Measurements from ENCODE around the gene TMA7B. TPM values are rescaled to one million over a fixed set of nuclear protein-coding genes. Genes with fewer than 3 reads are reported as not detected.

TMA7B gene
- total RNA-seq, 6 experiments from 2014 or later, result not detected

- no peak overlapping the region for H3K27ac Mint-ChIP-seq
- no peaks in the 10 kb centered on the region for H3K36me3 Mint-ChIP-seq (ENCODE audit: low read depth)
- H3K4me3 Mint-ChIP-seq, result no peak overlapping the region
- no peaks in the 10 kb centered on the region for H3K9me3 Mint-ChIP-seq
- DNase-seq, result no peak
- H3K4me1 Mint-ChIP-seq (ENCODE audit: low read depth), result peaks cover under 1% of the 10 kb centered on the region; the same call in 1 of the 2 replicates
- TF ChIP-seq CTCF (IDR thresholded peaks at IDR 0.05), result 0 out of 2 replicates have a peak, but pooled peaks have one; percentile 10
- peaks cover 17% of the 10 kb centered on the region for H3K27me3 Mint-ChIP-seq (ENCODE audit: insufficient read depth)
Observed at GRCh38 chr22:39943337-39943736, 16.9 kb upstream of the TMA7B start.

- Mint-ChIP-seq H3K9me3 (no peaks in the 10 kb centered on the region), H3K36me3 (ENCODE audit: low read depth) (no peaks in the 10 kb centered on the region), H3K4me1 (ENCODE audit: low read depth) (peaks cover 7% of the 10 kb centered on the region; the same call in 1 of the 2 replicates), H3K4me3 (no peak overlapping the region), H3K27me3 (ENCODE audit: insufficient read depth) (peaks cover 17% of the 10 kb centered on the region), H3K27ac (no peak overlapping the region)
- TF ChIP-seq CTCF (IDR thresholded peaks at IDR 0.05), result no peak
- DNase-seq, result no peak
Observed at GRCh38 chr22:39943953-39944872, 16.0 kb upstream of the TMA7B start.

GRCh38 chr22:39946126-39946502 is 14.1 kb upstream of the TMA7B start:
- no peaks in the 10 kb centered on the region for H3K9me3 Mint-ChIP-seq
- peaks cover 7% of the 10 kb centered on the region; the same call in 1 of the 2 replicates for H3K4me1 Mint-ChIP-seq (ENCODE audit: low read depth)
- H3K36me3 Mint-ChIP-seq (ENCODE audit: low read depth), result no peaks in the 10 kb centered on the region
- H3K27ac Mint-ChIP-seq, result no peak overlapping the region
- no peak for TF ChIP-seq CTCF (IDR thresholded peaks at IDR 0.05)
- no peak overlapping the region for H3K4me3 Mint-ChIP-seq
- peaks cover 27% of the 10 kb centered on the region for H3K27me3 Mint-ChIP-seq (ENCODE audit: insufficient read depth)
- DNase-seq, result no peak

- no peak for TF ChIP-seq CTCF (IDR thresholded peaks at IDR 0.05)
- H3K9me3 Mint-ChIP-seq, result no peaks in the 10 kb centered on the region
- peaks cover 27% of the 10 kb centered on the region for H3K27me3 Mint-ChIP-seq (ENCODE audit: insufficient read depth)
- H3K27ac Mint-ChIP-seq, result no peak overlapping the region
- no peaks in the 10 kb centered on the region for H3K36me3 Mint-ChIP-seq (ENCODE audit: low read depth)
- no peak overlapping the region for H3K4me3 Mint-ChIP-seq
- DNase-seq, result no peak
- peaks cover 7% of the 10 kb centered on the region; the same call in 1 of the 2 replicates for H3K4me1 Mint-ChIP-seq (ENCODE audit: low read depth)
Observed at GRCh38 chr22:39946503-39947219, 13.5 kb upstream of the TMA7B start.

GRCh38 chr22:39947220-39948216 is 12.7 kb upstream of the TMA7B start:
- TF ChIP-seq CTCF (IDR thresholded peaks at IDR 0.05), result no peak
- H3K27me3 Mint-ChIP-seq (ENCODE audit: insufficient read depth), result peaks cover 31% of the 10 kb centered on the region
- peaks cover 7% of the 10 kb centered on the region; the same call in 1 of the 2 replicates for H3K4me1 Mint-ChIP-seq (ENCODE audit: low read depth)
- no peak overlapping the region for H3K4me3 Mint-ChIP-seq
- H3K9me3 Mint-ChIP-seq, result no peaks in the 10 kb centered on the region
- no peaks in the 10 kb centered on the region for H3K36me3 Mint-ChIP-seq (ENCODE audit: low read depth)
- no peak overlapping the region for H3K27ac Mint-ChIP-seq
- no peak for DNase-seq
